Amniotic stem cell (primary cell): ENCODE results near the gene JTB.

Experiments used
- DNase-seq: peaks from one replicate; lab custom pipeline; 2025; lab: John Stamatoyannopoulos, UW

JTB gene

DNA sequence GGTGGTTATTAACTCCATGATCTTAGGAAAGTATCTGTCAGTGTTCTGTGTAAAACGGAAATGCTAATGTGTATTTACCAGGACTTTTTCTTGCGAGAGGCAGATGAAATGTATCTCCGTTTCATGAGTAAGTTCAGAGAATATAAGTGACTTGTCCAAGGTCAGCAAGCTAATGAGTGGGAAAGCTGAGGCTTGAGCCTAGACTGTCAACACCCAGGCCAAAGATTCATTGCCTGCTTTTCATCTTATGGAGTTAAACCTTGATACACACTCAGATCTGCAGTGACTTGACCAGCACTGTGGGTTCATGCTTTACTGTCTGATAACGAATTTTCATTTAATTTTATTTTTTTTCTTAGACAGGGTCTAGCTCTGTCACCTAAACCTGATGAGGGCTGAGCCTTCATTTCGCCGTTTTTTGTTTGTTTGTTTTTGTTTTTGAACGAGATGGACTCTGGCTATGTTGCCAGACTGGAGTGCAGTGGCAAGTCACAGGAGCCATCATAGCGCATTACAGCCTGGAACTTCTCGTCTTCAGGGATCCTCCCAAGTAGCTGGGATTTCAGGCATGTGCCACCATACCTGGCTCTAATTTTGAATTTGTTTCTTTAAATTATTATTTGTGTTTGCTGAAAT lies 918 bp upstream of the JTB start:
- no peak for DNase-seq

DNA sequence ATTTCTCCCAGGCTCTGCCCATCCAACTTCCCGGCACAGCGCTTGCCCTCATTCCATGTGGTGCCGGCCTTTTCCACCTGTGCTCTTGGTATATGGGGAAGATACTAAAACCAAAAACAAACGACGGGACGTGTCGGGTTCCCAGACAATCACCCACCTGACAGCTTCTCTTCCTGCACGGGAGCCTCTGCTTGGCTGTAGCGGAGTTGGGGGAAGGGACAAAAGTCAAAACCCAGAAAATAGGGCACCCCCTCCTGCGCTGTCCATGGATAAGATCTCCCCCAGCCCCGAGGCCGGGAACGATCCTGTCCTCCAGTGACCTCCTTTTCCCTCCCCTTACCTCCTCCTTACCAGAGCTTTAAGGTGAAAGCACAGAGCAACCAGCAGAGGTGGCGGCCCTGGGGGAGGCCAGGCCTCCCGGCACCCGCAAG lies 640 bp downstream of the JTB start:
- DNase-seq: no peak

DNA sequence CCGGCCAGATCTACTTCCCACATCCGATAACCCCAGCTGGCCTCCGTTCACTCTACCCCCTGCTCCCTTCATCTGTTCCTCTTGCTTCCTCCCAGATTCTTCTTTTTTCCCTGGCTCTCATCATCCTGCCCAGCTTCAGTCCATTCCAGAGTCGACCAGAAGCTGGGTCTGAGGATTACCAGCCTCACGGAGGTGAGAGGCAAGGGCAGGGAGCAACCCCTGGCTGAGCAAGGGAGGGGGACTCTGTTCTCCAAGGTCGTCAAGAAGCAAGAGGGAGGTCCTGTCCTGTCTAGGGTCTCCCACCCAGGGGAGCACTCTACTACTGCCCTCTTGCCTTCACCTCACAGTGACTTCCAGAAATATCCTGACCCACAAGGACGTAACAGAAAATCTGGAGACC lies 3.9 kb downstream of the JTB start:
- no peak for DNase-seq

DNA sequence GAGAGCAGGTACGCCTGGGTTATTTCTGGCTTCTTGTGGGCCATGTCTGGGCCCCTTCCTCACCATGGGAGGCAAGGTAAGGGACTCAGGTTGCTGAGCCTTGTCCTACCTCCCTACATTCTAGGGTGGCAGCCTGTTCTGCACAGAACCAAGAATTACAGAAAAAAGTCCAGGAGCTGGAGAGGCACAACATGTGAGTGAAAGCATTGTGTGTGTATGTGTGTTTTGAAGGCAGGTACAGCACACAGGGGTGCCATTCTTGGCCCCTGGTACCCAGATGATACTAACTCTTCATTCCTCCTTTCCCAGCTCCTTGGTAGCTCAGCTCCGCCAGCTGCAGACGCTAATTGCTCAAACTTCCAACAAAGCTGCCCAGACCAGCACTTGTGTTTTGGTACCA lies 4.4 kb downstream of the JTB start:
- DNase-seq: no peak

DNA sequence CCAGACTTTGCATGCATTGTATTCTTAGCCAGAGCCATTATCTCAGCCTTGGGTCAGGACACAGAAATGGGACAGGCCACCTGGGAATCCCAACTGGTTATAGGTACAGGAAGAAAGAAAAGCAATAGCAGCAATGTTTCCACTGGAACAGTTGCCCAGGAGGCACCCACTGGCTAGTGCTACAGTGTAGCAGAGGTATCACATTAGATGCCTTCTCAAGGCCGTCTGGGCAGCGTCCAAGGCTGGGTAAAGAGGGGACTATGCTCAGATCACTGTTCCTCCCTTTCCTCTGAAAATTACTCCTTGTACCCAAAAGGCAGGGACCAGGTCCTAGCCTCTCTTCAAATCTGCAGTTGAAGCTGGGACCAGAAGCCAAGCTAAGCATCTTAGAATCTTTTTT lies 7.1 kb downstream of the JTB start:
- no peak for DNase-seq

DNA sequence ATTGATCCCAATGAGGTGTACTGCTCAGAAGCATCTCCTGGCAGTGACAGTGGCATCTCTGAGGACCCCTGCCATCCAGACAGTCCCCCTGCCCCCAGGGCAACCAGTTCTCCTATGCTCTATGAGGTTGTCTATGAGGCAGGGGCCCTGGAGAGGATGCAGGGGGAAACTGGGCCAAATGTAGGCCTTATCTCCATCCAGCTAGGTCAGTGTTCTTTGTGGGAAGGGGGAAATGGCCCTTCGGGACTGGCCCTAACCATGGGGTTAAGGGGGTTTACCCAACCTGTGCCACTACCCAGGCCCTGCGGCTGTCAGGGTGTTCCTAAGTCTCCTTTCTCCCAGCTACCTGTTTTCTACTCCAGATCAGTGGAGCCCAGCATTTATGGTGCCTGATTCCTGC lies 8.5 kb downstream of the JTB start:
- no peak for DNase-seq

DNA sequence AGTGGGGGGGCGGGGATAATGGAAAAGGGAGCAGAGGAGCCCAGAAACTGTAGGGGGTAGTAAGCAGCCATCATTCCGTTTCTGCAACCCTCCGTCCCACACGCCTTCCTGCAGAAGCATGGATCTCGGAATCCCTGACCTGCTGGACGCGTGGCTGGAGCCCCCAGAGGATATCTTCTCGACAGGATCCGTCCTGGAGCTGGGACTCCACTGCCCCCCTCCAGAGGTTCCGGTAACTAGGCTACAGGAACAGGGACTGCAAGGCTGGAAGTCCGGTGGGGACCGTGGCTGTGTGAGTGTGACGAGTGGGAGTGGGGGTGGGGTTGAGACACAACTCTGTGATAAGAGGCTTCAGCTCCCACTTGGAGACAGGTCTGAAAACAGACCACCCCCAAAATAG lies 9.1 kb downstream of the JTB start:
- no peak for DNase-seq

DNA sequence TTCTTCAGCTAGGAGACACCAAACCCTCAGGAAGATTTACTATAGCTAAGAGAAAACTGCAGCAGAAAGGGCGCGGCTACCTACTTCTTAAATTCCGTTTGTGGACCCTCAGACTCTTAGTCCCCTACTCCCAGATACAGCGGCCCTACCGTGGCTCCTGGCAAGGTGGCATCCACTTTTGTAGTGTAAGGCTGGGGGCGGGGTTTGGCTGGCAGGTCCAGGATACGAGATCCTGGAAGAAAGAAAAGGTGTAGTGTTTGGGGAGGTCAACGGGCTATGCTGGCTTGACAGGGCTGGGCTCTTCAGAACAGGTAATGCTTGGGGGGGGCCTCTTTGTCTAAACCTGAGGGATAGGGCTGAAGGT lies 9.5 kb downstream of the JTB start:
- no peak for DNase-seq

DNA sequence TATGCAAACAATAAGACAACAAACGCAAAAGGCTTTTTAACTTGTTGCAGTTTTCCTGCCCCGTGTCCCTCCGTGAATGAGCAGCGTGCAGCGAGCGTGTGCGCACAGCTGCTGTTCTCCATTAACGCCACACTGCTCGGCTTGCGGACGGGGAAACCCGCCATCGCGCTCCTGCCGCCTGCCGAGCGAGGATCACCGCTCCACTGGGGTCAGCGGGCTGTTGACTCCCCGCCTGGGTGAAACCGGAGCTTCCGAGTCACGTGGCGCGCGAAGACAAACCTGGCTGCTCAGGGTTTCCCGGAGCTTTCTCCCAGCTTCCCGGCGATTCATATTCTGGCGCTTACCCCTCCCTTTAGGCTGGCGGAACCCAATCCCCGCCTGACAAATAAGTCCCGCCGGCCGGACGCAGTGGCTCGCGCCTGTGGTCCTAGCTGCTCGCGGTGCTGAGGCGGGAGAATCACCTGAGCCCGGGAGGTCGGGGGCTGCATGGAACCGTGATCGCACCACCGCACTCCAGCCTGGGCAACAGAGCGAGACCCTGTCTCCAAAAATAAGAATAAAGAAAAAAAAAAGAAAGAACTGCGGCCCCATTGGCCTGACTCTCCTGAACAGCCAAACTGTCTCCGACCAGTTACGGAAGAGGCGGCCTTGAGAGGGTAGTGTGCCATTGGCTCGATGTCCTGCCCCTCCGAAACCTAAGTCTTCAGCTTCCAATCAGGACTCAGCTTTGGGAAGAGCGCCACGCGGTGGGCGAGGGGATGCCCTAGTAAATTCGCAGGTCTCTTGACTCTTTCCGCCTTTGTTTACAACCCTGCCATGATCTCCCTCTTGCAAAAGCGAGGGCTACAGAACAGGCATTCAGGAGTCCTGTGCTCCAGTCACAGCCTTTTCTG lies 10.1 kb downstream of the JTB start, which contains the start of gene CREB3L4:
Gene CREB3L4, plus strand, starts transcription at position 796 of the 893 bp plus-strand sequence. CDS start 624 bp downstream, outside the sequence.
- DNase-seq: peak; percentile 89

DNA sequence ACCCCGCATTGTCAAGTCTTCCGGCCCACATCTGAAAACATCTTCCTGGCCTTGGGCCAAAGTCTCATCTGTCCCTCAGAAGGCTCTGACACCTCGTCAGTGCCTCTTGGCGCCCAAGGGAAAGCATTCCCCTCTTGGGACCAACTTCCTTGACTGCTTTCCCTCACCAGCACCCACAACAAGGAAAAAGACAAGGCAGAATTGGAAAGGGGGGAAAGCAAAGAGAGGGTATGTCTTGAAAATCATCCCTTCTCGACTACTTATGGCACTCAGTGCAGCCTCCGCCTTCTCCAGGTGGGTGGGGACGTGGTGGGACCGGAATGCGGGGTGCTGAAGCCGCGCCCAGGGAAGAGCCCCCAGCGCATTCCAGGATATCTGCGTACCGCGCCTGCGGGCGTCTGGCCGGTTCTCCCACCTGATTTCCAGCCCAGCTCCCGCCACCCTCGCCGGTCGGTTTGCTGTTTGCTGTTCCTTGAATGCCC lies 13.6 kb downstream of the JTB start:
- no peak for DNase-seq

DNA sequence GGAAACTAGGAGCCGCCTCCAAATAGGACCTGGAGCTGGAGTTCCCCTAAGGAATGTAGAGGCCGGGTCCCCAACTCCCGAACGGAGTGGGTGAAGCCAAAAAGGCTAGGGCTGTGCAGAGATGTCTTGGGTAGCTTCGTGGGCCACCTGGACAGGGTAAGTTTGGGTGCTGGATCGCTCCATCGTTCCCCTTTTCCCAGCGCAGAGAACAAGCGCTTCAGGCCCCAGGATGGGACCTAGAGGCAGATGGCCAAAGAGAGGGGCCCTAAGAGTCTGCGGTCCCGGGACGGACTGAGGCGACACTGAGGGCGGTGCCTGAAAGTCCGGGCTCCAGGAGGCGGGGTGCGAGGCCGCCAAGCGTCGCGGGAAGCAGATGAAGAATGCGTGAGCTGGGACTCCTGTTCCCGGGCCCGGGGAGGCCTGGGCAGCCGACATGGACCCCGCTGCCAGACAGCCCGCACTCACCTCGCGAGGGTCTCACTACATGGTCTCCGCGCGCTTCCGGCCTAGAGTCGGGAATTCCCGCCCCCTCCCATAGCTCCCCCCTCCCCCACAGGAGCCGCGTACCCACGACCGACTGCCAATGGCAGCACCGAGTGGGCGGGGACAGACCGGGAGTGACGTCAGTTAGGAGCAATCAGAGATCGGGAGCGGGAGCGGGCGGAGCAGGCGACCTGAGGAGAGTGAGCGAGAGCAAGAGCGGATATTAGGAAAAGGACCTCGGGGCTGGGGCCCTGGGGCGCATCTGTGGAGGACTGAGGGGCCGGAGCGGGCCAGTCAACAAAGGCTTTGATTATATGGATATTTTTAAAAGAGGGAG lies 14.2 kb downstream of the JTB start, which contains the start of gene SLC39A1:
Gene SLC39A1, minus strand, starts transcription at position 508 of the 820 bp plus-strand sequence. CDS start 822 bp downstream, outside the sequence.
- peak; percentile 95 for DNase-seq

DNA sequence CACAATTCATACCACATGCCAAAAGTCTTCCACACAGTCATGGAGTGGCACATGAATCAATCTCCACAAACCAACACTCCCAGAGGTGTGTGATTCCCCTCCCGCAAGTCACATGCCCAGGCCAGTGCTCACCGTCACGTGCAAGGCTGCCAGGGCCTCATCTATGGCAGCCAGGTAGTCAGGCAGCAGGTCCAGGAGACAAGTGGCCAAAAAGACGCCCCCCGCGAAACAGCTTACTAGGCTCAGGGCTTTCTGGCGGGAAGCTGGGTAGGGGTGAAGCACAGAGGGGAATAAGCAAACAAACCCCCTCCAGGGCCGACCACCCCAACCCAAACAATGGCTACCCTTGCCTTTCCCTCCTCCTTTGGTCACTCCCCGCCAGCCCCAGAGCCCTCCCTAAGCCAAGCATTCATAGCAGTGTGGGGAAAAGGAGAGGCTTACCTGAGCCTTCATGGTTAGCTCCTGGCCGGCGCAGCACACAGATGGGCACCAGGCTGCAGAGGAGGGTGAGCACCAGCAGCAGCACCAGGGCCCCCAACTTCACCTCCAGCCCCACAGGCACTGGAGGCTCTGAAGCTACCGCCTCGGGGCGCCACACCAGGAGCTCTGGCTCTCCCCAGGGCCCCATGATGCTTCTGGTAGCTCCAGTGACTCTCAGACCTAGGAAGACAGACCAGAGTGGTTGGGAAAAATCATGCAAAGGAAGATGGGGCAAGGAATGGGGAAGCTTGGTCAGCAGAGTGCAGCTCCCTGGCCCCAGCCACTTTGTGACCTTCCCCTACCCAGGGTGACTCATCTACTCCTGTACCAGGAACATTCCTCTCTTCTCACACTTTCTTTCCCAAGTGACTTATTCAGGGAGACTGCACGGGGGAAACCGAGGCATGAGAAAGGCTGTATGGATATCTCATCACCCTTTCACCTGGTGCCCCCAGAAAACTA lies 15.1 kb downstream of the JTB start:
- DNase-seq: peak; percentile 22

DNA sequence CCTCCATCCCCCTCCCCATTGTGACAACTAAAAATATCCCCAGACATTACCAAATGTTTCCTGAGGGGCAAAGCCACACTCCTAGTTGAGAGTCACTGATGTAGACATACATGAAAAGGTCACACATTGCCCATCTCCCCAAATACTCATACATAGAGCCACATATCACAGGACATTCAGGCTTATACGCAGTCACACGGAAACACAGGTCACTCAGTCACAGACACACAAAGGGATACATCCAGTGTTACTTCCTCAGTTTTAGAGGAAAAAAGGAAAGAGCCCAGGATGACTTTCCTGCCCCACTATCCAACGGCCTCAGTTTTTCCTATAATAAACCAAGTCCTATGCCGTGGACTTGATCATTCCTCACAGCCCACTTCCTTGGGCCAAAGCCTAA lies 16.1 kb downstream of the JTB start:
- no peak for DNase-seq

DNA sequence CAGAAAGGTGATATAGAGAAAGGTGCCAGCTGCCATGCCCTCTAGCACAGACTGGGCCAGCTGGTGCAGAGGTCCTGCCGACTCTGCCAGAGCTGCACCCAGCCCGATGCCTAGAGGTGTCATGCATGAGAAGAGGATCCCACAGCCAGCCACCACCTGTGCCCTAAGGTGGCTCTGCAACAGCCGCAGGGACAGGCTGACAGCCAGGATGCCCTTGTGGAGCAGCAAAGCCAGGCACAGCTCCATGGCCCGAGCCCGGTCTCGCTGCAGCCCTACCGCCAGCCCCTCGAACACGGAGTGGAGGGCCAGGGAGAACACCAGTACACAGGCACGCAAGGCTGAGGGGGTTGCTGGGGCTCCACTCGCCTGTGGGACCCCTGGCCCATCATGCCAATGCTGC lies 17.3 kb downstream of the JTB start:
- no peak for DNase-seq

DNA sequence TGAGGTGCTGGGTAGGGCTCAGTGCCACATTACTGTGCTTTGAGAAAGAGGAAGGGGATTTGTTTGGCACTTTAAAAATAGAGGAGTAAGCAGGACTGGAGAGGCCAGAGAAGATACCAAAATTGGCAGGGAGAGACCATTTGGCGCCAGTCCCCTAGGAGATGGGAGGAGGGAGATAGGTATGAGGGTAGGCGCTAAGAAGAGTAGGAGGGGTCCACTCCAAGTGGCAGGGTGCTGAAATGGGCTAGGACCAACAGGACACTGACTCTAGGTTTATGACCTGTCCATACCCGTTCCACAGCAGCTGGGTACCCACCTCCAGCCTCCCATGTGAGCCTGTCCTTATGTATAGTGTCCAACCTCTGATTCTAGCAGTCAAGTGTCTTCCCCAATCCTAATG lies 18.0 kb downstream of the JTB start:
- no peak for DNase-seq

DNA sequence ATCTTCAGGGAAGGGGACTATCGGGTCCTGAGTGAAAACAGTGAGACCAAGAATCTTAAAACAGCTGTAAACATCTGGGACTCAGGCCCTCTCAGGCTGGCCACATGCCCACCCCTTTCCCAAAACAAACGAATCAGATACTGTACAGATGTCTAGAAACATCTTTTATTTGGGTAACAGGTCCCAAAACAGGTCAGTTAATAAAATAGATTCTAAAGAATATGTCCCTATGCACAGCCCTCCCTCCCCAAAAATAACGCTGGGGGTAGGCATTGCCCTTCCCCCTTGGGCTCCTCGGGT lies 18.6 kb downstream of the JTB start:
- no peak for DNase-seq

DNA sequence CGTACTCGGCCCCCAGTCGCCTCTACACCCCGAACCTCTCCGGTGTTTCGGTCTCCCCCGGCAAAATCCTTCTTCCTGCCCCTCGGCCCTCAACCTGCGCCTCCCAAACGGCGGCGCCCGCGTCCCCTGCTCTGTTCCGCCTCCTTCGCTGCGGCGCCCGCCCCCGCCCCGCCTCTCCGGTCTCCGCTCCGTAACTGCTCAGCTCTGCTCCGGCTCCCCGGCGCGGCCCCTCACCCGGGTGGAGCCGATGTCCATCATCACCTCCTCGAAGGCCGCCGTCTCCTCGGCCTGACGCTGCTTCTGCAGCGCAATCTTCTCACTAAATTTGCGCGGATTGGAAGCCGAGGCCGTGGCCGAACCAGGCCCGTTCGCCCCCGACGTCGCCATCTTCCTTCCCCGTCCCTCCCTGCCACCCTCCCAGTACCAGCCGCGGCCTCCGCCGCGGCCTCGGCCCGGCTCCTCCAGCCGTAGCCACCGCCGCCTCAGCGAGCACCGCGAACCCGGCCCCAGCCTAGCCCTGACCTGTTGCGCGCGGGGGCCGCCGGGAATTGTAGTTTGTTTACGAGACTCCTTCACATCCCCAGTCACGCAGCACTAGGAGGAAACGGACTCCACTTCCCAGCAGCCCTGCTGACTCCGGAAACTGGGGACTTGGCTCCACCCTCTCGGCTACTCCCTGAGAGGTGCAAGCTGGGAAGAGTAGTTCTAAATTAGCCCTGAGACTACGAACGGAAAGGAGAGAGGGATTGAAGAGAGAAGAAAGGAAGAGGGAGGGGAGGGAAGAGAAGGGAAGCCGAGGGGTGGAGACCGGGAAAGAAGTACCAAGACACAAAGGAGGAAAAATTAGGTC lies 19.1 kb downstream of the JTB start, which contains the start of gene CRTC2:
Gene CRTC2, minus strand, starts transcription at position 502 of the 850 bp plus-strand sequence. Its CDS starts 115 bp downstream, at position 387.
- peak; percentile 98 for DNase-seq

DNA sequence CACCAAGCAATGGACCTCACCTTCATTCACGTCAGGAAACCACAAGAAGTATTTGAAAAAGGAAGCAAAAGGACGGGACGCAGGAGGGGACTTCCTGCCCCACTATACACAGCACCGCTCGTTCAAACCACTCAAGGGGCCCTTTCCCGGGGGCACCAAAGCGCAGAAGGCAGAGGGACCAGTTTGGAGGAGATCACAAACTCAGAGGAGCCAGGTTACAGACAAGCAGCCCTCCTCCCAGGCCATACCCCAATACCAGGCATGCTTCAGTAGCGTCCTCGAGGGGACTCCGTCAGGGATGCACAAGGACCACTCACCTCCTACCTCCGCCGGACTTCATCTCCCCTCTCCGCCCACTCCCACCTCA lies 19.7 kb downstream of the JTB start:
- DNase-seq: no peak

DNA sequence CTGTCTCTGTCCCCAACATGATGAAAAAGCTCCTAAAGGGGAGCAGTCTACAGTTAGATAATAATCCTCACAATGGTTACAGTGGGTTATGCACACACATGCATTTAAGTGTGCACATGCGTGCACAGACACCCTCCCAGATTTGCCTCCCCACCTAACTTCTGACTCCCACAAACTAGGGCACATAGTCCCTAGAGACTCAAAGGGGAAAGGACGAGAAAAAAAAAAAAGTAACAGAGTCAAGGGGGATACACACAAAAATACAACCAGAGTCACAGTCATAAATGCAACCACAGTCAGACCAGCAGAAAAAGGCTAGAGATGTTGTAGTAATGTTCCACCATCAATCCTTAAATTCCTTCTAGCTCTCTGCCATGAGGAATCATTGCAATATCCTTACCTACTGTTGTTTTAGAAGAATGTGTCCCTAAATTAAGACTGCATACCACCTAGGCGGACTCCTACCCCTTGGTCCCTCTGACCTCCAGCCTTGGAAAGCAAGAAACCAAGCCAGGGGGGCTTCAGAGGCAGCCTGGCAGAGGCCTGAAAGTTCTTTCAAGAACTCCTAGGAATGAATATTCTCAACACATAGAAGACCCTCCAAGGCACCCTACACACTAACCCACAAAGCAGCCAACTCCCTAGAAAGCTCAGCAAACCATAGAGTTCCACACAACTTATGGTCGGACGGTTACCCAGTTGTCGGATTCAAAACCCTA lies 20.3 kb downstream of the JTB start:
- DNase-seq: no peak

DNA sequence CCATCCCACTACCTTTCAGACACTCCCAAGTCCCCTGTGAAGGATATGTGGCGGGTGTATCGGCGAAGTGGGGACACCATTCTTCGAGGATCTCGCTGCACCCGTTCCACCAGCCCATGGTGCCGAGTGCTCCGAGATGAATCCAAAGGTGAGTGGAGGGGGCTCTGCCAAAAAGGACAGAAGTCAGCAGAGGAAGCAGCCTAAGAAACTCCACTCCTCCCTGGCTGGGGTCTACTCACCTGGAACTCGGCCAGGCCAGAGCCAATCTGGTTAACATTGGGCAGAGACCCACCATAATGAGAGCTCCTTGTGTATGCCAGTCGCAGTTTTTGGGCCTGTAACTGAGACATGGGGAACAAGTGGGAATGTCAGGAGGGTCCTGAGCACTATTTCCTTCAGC lies 22.6 kb downstream of the JTB start:
- DNase-seq: no peak
